OCI-LY7 (cell line): Measurements from ENCODE around the gene SSBP2.

Source experiments
- EZH2phosphoT487 ChIP-seq: fragments of 200-600 bp; sonication (generic); IDR thresholded peaks from 2 replicates; pipeline ENCODE4 v1.6.1; 2018; ENCODE audit warnings: low read depth, borderline replicate concordance, mild to moderate bottlenecking, mixed run types, antibody characterized with exemption, low read length, moderate library complexity, mixed read lengths
- TF ChIP-seq, protein P1 (sequence below): fragments of 200-600 bp; sonication (generic); conservative IDR thresholded peaks from 2 replicates; pipeline ENCODE4 v1.5.1; 2014; ENCODE audit warnings: mild to moderate bottlenecking, antibody characterized with exemption, low read length, moderate library complexity, mixed read lengths

DNA sequence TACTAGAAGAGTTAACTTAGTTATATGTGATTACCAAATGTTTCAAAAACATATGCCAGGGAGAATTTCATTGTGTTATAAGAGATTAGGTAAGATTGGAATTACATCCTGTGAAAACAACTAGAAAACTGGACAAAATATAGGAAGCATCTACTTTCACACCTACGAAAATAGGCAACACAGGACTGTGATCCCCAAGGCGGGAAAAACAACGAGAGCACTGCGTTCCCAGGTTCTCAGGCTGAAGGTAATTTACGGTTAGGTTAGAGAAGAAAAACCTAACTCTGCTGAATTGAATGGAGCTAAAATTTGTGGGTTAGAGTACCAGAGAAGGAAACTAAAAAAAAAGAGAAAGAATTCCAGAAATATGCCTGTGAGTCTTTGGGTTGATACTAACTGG, 385.4 kb downstream of the SSBP2 start:
- TF ChIP-seq, protein P1, sequence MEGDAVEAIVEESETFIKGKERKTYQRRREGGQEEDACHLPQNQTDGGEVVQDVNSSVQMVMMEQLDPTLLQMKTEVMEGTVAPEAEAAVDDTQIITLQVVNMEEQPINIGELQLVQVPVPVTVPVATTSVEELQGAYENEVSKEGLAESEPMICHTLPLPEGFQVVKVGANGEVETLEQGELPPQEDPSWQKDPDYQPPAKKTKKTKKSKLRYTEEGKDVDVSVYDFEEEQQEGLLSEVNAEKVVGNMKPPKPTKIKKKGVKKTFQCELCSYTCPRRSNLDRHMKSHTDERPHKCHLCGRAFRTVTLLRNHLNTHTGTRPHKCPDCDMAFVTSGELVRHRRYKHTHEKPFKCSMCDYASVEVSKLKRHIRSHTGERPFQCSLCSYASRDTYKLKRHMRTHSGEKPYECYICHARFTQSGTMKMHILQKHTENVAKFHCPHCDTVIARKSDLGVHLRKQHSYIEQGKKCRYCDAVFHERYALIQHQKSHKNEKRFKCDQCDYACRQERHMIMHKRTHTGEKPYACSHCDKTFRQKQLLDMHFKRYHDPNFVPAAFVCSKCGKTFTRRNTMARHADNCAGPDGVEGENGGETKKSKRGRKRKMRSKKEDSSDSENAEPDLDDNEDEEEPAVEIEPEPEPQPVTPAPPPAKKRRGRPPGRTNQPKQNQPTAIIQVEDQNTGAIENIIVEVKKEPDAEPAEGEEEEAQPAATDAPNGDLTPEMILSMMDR = no peak
- no peak for TF ChIP-seq EZH2phosphoT487
